ENCODE measurements around the gene NUBP2. TPM values are rescaled to one million over a fixed set of nuclear protein-coding genes. Genes with fewer than 3 reads are reported as not detected.

NUBP2 gene
- total RNA-seq, 2 experiments from 2014 or later, result 34.4 to 42.4 TPM

DNA sequence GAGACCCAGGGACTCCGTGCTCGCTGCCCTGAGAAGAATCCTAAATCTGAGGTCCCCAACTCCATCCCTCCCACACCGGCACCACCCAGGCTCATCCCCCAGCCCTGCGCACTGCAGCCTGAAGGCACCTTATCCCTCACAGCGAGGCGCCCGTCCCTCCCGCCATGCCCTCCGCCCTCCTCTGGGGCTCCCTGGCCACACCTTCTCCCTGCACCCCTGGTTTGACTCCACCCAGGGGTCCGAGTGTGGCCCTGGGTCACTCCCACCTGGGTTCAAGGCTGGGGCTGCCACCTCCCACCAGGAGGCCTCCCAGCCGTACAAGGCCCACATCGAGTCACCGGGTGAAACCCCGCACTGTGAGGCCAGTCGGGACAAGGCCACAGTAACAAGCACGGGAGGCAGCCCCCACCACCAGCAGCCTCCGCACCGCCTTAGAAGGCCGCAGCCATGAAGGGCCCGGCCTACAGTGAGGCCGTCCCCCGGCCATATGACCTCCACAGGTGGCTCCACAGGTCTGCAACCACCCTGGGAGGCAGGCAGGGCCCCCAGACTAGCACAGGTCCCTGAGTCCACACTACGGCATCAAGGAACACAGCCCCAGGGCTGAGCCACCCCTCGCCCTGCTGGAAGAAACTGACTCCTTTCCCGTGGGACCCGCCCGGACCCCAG is 35.6 kb downstream of the NUBP2 start:
- CTCF ChIA-PET, result no interaction called here
- Mint-ChIP-seq H3K4me3 (no peak overlapping the region), H3K36me3 (ENCODE audit: low read depth) (peaks cover 10% of the 10 kb centered on the region), H3K27ac (no peak overlapping the region), H3K27me3 (no peaks in the 10 kb centered on the region), H3K9me3 (ENCODE audit: low read depth) (no peaks in the 10 kb centered on the region), H3K4me1 (no peaks in the 10 kb centered on the region)
- no peak for ATAC-seq
- intact Hi-C loops (cut with DNase I, micrococcal nuclease), result no loop called here
- DNase-seq, result no peak
- POLR2A ChIA-PET, result no interaction called here

DNA sequence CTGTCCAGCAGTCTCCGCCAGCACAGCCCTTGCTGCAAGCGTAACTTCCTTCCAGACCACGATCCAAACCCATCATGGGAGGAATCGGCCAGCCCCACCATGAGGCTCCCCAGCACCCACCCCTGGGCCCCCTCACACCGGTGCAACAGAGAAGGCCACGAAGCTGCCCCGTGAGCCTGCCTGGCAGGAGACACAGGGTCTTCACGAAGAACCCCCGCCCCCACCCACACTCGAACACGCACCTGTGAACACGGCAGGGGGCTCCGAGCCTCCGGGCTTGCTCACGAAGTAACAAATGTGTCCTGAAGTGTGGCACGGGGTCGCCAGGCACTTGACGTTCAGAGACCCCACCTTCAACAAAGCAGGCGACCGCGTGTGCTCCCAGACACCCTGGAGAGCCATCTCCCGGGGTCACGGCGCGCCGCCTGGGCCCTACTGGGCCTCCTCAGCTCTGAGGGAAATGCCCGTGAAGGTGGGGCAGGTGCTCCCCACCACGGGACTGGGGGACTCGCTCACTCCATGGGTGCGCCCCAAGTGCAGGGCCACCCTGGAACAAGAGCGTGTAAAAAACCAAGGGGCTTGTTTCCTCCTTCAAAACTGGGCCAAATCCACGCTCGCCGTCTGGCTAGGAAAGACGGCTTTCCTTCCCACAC is 36.2 kb downstream of the NUBP2 start:
- H3K9me3 Mint-ChIP-seq (ENCODE audit: low read depth), result no peaks in the 10 kb centered on the region
- DNase-seq, result no peak
- ChIA-PET POLR2A (no interaction called here), CTCF (no interaction called here)
- intact Hi-C loops (cut with DNase I, micrococcal nuclease), result no loop called here
- H3K4me3 Mint-ChIP-seq, result no peak overlapping the region
- no peaks in the 10 kb centered on the region for H3K27me3 Mint-ChIP-seq
- H3K36me3 Mint-ChIP-seq (ENCODE audit: low read depth), result peaks cover 7% of the 10 kb centered on the region
- H3K27ac Mint-ChIP-seq, result no peak overlapping the region
- no peak for ATAC-seq
- H3K4me1 Mint-ChIP-seq, result no peaks in the 10 kb centered on the region

- H3K27ac Mint-ChIP-seq, result no peak overlapping the region
- no peaks in the 10 kb centered on the region for H3K27me3 Mint-ChIP-seq
- H3K9me3 Mint-ChIP-seq (ENCODE audit: low read depth), result no peaks in the 10 kb centered on the region
- intact Hi-C loops (cut with DNase I, micrococcal nuclease), result no loop called here
- peaks cover 7% of the 10 kb centered on the region for H3K36me3 Mint-ChIP-seq (ENCODE audit: low read depth)
- ATAC-seq, result no peak
- peaks cover 3% of the 10 kb centered on the region for H3K4me1 Mint-ChIP-seq
- no peak overlapping the region for H3K4me3 Mint-ChIP-seq
- ChIA-PET POLR2A (no interaction called here), CTCF (no interaction called here)
- no peak for DNase-seq
Measured at GRCh38 chr16:1819611-1820010, 36.9 kb downstream of the NUBP2 start.

- ATAC-seq (no peak), DNase-seq (no peak)
- Mint-ChIP-seq H3K36me3 (ENCODE audit: low read depth) (peaks cover 2% of the 10 kb centered on the region), H3K4me1 (peaks cover 5% of the 10 kb centered on the region), H3K27ac (no peak overlapping the region), H3K27me3 (no peaks in the 10 kb centered on the region), H3K9me3 (ENCODE audit: low read depth) (no peaks in the 10 kb centered on the region), H3K4me3 (no peak overlapping the region)
- ChIA-PET CTCF (interaction anchor here (0.8 kb wide), 1 partner anchor 458 kb away, joined by 3 read pairs; no protein-coding TSS in a partner anchor), POLR2A (no interaction called here)
- intact Hi-C loops (cut with DNase I, micrococcal nuclease), result no loop called here
Measured at GRCh38 chr16:1820096-1820945, 37.6 kb downstream of the NUBP2 start.

GRCh38 chr16:1820946-1821290 is 38.2 kb downstream of the NUBP2 start:
- Mint-ChIP-seq H3K36me3 (ENCODE audit: low read depth) (no peaks in the 10 kb centered on the region), H3K4me1 (peaks cover 8% of the 10 kb centered on the region), H3K4me3 (no peak overlapping the region), H3K27ac (no peak overlapping the region), H3K9me3 (ENCODE audit: low read depth) (no peaks in the 10 kb centered on the region), H3K27me3 (no peaks in the 10 kb centered on the region)
- POLR2A ChIA-PET, result no interaction called here
- intact Hi-C loops (cut with DNase I, micrococcal nuclease), result no loop called here
- DNase-seq, result no peak
- CTCF ChIA-PET, result interaction anchor here (0.8 kb wide), 1 partner anchor 458 kb away, joined by 3 read pairs; no protein-coding TSS in a partner anchor
- ATAC-seq, result no peak

DNA sequence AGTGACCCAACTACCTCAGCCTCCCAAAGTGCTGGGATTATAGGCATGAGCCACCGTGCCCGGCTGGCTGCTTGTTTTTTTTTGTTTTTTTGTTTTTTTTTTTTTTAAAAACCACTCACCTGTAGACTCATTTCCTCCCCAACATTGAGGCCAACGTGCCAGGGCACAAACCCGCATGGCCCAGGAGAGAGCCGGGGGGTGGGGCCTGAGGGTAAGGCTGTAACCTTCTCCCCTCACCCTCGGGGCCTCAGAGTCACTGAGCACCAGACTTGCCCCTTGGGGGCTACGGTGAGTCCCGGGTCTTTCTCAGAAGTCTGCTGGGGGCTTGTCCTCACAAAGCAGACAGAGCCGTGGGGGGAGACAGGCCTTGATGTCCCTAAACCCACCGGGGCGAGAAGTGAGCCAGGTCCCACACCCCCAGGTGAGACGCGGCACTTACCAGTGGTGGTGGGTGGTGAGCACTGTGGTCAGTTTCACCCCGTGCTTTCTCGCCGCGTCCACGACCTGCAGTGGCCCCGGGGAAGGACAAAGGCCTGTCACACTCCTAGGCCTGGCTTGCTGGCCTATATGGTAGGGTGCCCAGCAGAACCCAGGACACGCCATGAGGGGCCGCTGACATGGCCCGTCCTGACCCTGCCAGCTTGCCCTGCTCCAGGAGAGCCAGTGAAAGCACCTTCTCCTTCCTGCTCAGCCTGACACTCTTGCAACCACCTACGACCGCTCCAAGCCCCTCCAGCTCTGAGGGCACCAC is 39.3 kb downstream of the NUBP2 start:
- H3K27me3 Mint-ChIP-seq, result no peaks in the 10 kb centered on the region
- H3K9me3 Mint-ChIP-seq (ENCODE audit: low read depth), result no peaks in the 10 kb centered on the region
- H3K4me3 Mint-ChIP-seq, result no peak overlapping the region
- no peaks in the 10 kb centered on the region for H3K36me3 Mint-ChIP-seq (ENCODE audit: low read depth)
- DNase-seq (no peak), ATAC-seq (no peak)
- H3K4me1 Mint-ChIP-seq, result peaks cover 8% of the 10 kb centered on the region
- intact Hi-C loops (cut with DNase I, micrococcal nuclease), result no loop called here
- H3K27ac Mint-ChIP-seq, result no peak overlapping the region
- CTCF ChIA-PET, result no interaction called here
- POLR2A ChIA-PET, result interaction anchor here (0.5 kb wide), 1 partner anchor 363 kb away, joined by 4 read pairs; no protein-coding TSS in a partner anchor

- ChIA-PET POLR2A (no interaction called here), CTCF (no interaction called here)
- DNase-seq, result no peak
- no peak overlapping the region for H3K4me3 Mint-ChIP-seq
- no peak overlapping the region for H3K27ac Mint-ChIP-seq
- no peaks in the 10 kb centered on the region for H3K9me3 Mint-ChIP-seq (ENCODE audit: low read depth)
- intact Hi-C loops (cut with DNase I, micrococcal nuclease), result no loop called here
- no peaks in the 10 kb centered on the region for H3K27me3 Mint-ChIP-seq
- ATAC-seq, result no peak
- H3K36me3 Mint-ChIP-seq (ENCODE audit: low read depth), result peaks cover 2% of the 10 kb centered on the region
- H3K4me1 Mint-ChIP-seq, result peaks cover 12% of the 10 kb centered on the region
Measured at GRCh38 chr16:1822801-1823200, 40.0 kb downstream of the NUBP2 start.

DNA sequence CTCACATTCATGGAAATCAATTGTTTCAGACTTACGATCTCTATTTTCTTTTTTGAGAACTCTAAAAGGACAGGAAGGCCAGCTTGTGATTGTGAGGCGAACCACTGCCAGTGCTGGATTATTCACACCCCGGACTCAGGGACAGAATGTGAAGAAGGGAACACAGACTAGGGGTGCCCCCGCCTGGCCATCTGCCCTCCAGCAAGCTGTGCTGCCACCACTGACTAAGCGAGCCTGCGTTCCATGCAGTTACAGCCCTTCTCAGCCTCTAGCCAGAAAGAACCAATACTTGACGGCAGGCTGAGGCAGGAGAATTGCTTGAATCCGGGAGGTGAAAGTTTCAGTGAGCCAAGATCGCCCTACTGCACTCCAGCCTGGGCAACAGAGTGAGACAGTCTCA is 41.1 kb downstream of the NUBP2 start:
- Mint-ChIP-seq H3K4me1 (peaks cover 20% of the 10 kb centered on the region), H3K9me3 (ENCODE audit: low read depth) (no peaks in the 10 kb centered on the region), H3K27ac (no peak overlapping the region), H3K27me3 (no peaks in the 10 kb centered on the region), H3K36me3 (ENCODE audit: low read depth) (peaks cover 2% of the 10 kb centered on the region), H3K4me3 (no peak overlapping the region)
- no peak for ATAC-seq
- ChIA-PET POLR2A (no interaction called here), CTCF (no interaction called here)
- intact Hi-C loops (cut with DNase I, micrococcal nuclease), result no loop called here
- DNase-seq, result peak; percentile 55

DNA sequence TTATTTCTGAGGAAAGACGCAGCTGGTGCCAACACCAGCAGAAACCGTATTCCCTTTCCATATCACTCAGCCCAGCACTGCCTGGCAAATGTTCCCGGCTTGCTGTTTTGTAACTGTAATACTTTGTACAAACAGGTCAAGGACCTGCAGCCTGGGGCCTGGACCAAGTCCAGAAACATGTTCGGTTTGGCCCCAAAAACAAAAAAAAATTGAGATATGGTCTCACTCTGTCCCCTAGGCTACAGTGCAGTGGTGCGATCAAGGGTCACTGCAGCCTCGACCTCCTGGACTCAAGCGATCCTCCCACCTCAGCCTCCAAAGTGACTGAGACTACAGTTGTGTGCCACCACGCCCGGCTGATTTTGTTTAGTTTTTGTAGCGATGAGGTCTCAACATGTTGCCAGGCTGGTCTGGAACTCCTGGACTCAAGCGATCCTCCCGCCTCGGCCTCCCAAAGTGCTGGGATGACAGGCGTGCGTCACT is 42.7 kb downstream of the NUBP2 start:
- no peaks in the 10 kb centered on the region for H3K27me3 Mint-ChIP-seq
- no peaks in the 10 kb centered on the region for H3K9me3 Mint-ChIP-seq (ENCODE audit: low read depth)
- H3K27ac Mint-ChIP-seq, result peak overlapping the region; percentile 72
- peaks cover 27% of the 10 kb centered on the region for H3K4me1 Mint-ChIP-seq
- H3K4me3 Mint-ChIP-seq, result peak overlapping the region; percentile 76
- ChIA-PET POLR2A (interaction anchor here (0.9 kb wide), 1 partner anchor 43 kb away, joined by 3 read pairs; the partner anchor contains the start of genes NUBP2 and SPSB3), CTCF (interaction anchor here (0.5 to 1.1 kb wide), 2 partner anchors 52 to 495 kb away, joined by 3 to 4 read pairs; no protein-coding TSS in a partner anchor)
- peaks cover 5% of the 10 kb centered on the region for H3K36me3 Mint-ChIP-seq (ENCODE audit: low read depth)
- no peak for ATAC-seq
- intact Hi-C loops (cut with DNase I, micrococcal nuclease), result loop anchor here in 1 of 2 experiments (5.0 kb wide), 1 partner anchor 43 kb away; the partner anchor contains the start of genes NUBP2 and SPSB3
- no peak for DNase-seq

- CTCF ChIA-PET, result interaction anchor here (0.5 kb wide), 1 partner anchor 52 kb away, joined by 4 read pairs; no protein-coding TSS in a partner anchor
- H3K36me3 Mint-ChIP-seq (ENCODE audit: low read depth), result peaks cover 5% of the 10 kb centered on the region
- peak; percentile 75 for ATAC-seq
- intact Hi-C loops (cut with DNase I, micrococcal nuclease), result loop anchor here (1.0 to 5.0 kb wide), 15 partner anchors 44 to 927 kb away; partner anchors contain the start of genes NUBP2 (in 2 of the 2), SPSB3 (in 2 of the 2), CLCN7 (in 1 of the 2) and JPT2 (in 1 of the 2)
- DNase-seq, result peak; percentile 81
- H3K27ac Mint-ChIP-seq, result peak overlapping the region; percentile 72
- POLR2A ChIA-PET, result interaction anchor here (0.6 to 0.9 kb wide), 2 partner anchors 43 to 329 kb away, joined by 3 to 4 read pairs; partner anchors contain the start of genes NUBP2 and SPSB3
- no peaks in the 10 kb centered on the region for H3K9me3 Mint-ChIP-seq (ENCODE audit: low read depth)
- H3K4me3 Mint-ChIP-seq, result peak overlapping the region; percentile 76
- H3K4me1 Mint-ChIP-seq, result peaks cover 27% of the 10 kb centered on the region
- H3K27me3 Mint-ChIP-seq, result no peaks in the 10 kb centered on the region
Measured at GRCh38 chr16:1825864-1826690, 43.3 kb downstream of the NUBP2 start.
